CD14-positive monocyte (primary cell): ENCODE results near the gene DENND2C. TPM values are rescaled to one million over a fixed set of nuclear protein-coding genes. Genes with fewer than 3 reads are reported as not detected.

Source experiments
- DNase-seq, 3 donors: peaks; one replicate each; pipeline ENCODE4 v3.0.0-alpha.2; 2011 to 2022
- H2AFZ ChIP-seq: 2 replicates; pipeline ENCODE4 v1.6.0; 2012; ENCODE audit warnings: mild to moderate bottlenecking, low read depth, low read length, inconsistent platforms; ENCODE audit not compliant: insufficient read depth, poor library complexity, severe bottlenecking
- H3K27ac ChIP-seq, 2 donors: 1 replicate in 1 of 2; 2 replicates in 1 of 2; pipeline ENCODE4 v1.5.1; 2012 to 2013; ENCODE audit warnings: low read length in 2 of 2, control low read depth in 1 of 2, inconsistent platforms in 1 of 2, low read depth in 1 of 2, mild to moderate bottlenecking in 1 of 2
- H3K27me3 ChIP-seq, 2 donors: one replicate each; pipeline versions ENCODE4 v1.6.0 to v1.6.1; 2011 to 2013; ENCODE audit warnings: low read length in 2 of 2; ENCODE audit not compliant: control insufficient read depth in 2 of 2, insufficient read depth in 2 of 2
- H3K36me3 ChIP-seq, 2 donors: replicated peaks in 1 of 2; 1 replicate in 1 of 2; 2 replicates in 1 of 2; pipeline versions ENCODE4 v1.5.1 to v1.6.1; 2012 to 2013; ENCODE audit warnings: low read length in 2 of 2, control low read depth in 1 of 2, inconsistent platforms in 1 of 2, mild to moderate bottlenecking in 1 of 2; ENCODE audit not compliant: insufficient read depth in 2 of 2, control insufficient read depth in 1 of 2
- H3K4me1 ChIP-seq, 2 donors: 1 replicate in 1 of 2; 2 replicates in 1 of 2; pipeline versions ENCODE4 v1.5.1 to v1.6.1; 2012 to 2013; ENCODE audit warnings: low read length in 2 of 2, control low read depth in 1 of 2, inconsistent platforms in 1 of 2, mild to moderate bottlenecking in 1 of 2, moderate library complexity in 1 of 2; ENCODE audit not compliant: insufficient read depth in 2 of 2, control insufficient read depth in 1 of 2
- H3K4me2 ChIP-seq: replicated peaks from 2 replicates; pipeline ENCODE3; 2012; ENCODE audit warnings: low read length, moderate library complexity, mild to moderate bottlenecking; ENCODE audit not compliant: poor library complexity, severe bottlenecking; ENCODE audit errors: extremely low read depth
- H3K4me3 ChIP-seq, 3 experiments: fragments of 200-600 bp in 1 of 3; sonication (generic) in 1 of 3; replicated peaks in 1 of 3; 1 replicate in 2 of 3; 2 replicates in 1 of 3; pipeline ENCODE4 v1.5.1; 2011 to 2013; ENCODE audit warnings: low read length in 3 of 3, mild to moderate bottlenecking in 3 of 3, control low read depth in 2 of 3, low read depth in 2 of 3, inconsistent platforms in 1 of 3, moderate library complexity in 1 of 3
- H3K79me2 ChIP-seq: 2 replicates; pipeline ENCODE4 v1.6.0; 2012; ENCODE audit warnings: mild to moderate bottlenecking, control low read depth, inconsistent platforms, low read length, moderate library complexity; ENCODE audit not compliant: insufficient read depth
- H3K9ac ChIP-seq: 2 replicates; pipeline ENCODE4 v1.6.0; 2017; ENCODE audit warnings: low read length, mild to moderate bottlenecking; ENCODE audit not compliant: insufficient read depth, poor library complexity, severe bottlenecking
- H3K9me3 ChIP-seq, 2 donors: replicated peaks in 1 of 2; 1 replicate in 1 of 2; 2 replicates in 1 of 2; pipeline versions ENCODE4 v1.5.1 to v1.6.1; 2012 to 2013; ENCODE audit warnings: low read length in 2 of 2, control low read depth in 1 of 2; ENCODE audit not compliant: control insufficient read depth in 1 of 2, insufficient read depth in 1 of 2
- H4K20me1 ChIP-seq: 2 replicates; pipeline ENCODE4 v1.6.0; 2012; ENCODE audit warnings: mild to moderate bottlenecking, low read length, control low read depth, moderate library complexity; ENCODE audit not compliant: insufficient read depth
- H3K27ac Mint-ChIP-seq, 7 donors: one replicate each; pipeline ENCODE4 v1.8.0; 2020; ENCODE audit warnings: mild to moderate bottlenecking in 7 of 7, mixed read lengths in 7 of 7, moderate library complexity in 6 of 7, inconsistent platforms in 2 of 7
- H3K27me3 Mint-ChIP-seq, 3 donors: one replicate each; pipeline ENCODE4 v1.8.0; 2021 to 2022; ENCODE audit warnings: low read depth in 3 of 3, mild to moderate bottlenecking in 3 of 3, mixed read lengths in 3 of 3, moderate library complexity in 3 of 3, inconsistent platforms in 1 of 3
- H3K36me3 Mint-ChIP-seq, 2 donors: one replicate each; pipeline ENCODE4 v1.8.0; 2020; ENCODE audit warnings: mixed read lengths in 2 of 2, inconsistent platforms in 1 of 2, mild to moderate bottlenecking in 1 of 2
- H3K4me1 Mint-ChIP-seq: one replicate; pipeline ENCODE4 v1.8.0; 2020; ENCODE audit warnings: mild to moderate bottlenecking, mixed read lengths
- H3K4me3 Mint-ChIP-seq, 2 donors: one replicate each; pipeline ENCODE4 v1.8.0; 2020; ENCODE audit warnings: mild to moderate bottlenecking in 2 of 2, mixed read lengths in 2 of 2, moderate library complexity in 1 of 2
- H3K9me3 Mint-ChIP-seq, 7 donors: one replicate each; pipeline ENCODE4 v1.8.0; 2020 to 2022; ENCODE audit warnings: mixed read lengths in 7 of 7, mild to moderate bottlenecking in 6 of 7, moderate library complexity in 6 of 7, inconsistent platforms in 2 of 7
- CTCF ChIP-seq: fragments of 200-600 bp; IDR thresholded peaks from one replicate; pipeline ENCODE4 v1.8.0; 2022; ENCODE audit warnings: antibody characterized with exemption, mild to moderate bottlenecking
- WGBS: methylation state at CpG from one replicate; pipeline ENCODE4 v1.1.5; 2013; ENCODE audit warnings: missing lambda C conversion rate; ENCODE audit not compliant: insufficient coverage; 5-methylcytosine and 5-hydroxymethylcytosine counted together
- intact Hi-C, 2 donors: fragments of 100-400 bp; cut with micrococcal nuclease; formaldehyde crosslinking; loops; one replicate each; pipeline versions ENCODE4 v1.15.0 to v1.15.1; 2023
- polyA plus RNA-seq, 3 donors: library from polyadenylated mRNA; depleted of rRNA in 1 of 3; unstranded in 2 of 3; stranded (reverse) in 1 of 3; fragments of 300-500 nt in 2 of 3; fragments of >200 nt in 1 of 3; fragmentation: Illumina TruSeq in 2 of 3; gene quantifications; 1 replicate in 2 of 3; 2 replicates in 1 of 3; pipeline ENCODE4 v1.2.3, GENCODE V29; 2012 to 2021

Gene DENND2C
- polyA plus RNA-seq, 3 donors, result 0.03 to 0.07 (median 0.06) TPM

DNA sequence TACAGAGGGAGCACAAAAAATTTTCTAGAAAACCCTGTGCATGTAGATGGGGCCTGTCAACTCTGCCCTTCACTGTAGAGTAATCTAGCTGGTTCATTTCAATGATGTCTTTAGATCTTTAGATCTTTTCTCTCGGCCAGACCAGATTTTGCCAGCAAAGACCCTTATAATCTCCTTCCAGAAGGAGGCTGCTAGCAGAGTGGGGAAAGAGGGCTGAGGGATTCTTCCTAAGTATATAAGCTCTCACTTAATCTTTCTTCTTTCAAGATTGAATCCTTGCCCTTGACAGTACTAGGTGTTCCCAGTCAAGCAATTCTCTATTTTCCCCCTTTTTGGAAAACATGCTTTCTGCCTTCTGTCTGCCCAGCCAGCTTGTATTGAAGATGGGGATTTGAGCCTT is 122.8 kb downstream of the DENND2C start:
- no peaks in the 10 kb centered on the region for H3K36me3 Mint-ChIP-seq
- Histone ChIP-seq H3K4me3 (no peak overlapping the region), H3K9ac (no peak overlapping the region), H3K4me1 (peaks cover 15 to 21% of the 10 kb centered on the region in 2 donors), H3K79me2 (no peaks in the 10 kb centered on the region), H3K4me2 (no peak overlapping the region), H3K9me3 (no peaks in the 10 kb centered on the region), H3K36me3 (no peaks in the 10 kb centered on the region), H3K27ac (no peak overlapping the region), H3K27me3 (no peaks in the 10 kb centered on the region), H4K20me1 (no peaks in the 10 kb centered on the region), H2AFZ (no peak overlapping the region)
- H3K27me3 Mint-ChIP-seq, result peaks cover 3 to 8% (median 5%) of the 10 kb centered on the region in 3 donors
- no peak for TF ChIP-seq CTCF
- H3K4me3 Mint-ChIP-seq, result no peak overlapping the region
- H3K4me1 Mint-ChIP-seq, result peaks cover 15% of the 10 kb centered on the region
- no CpG with 5 or more reads among the region's 1 CpG for WGBS
- no peak for DNase-seq
- intact Hi-C loops, result loop anchor here in 1 of 2 donors (10.0 kb wide), 1 partner anchor 62 kb away; no protein-coding TSS in a partner anchor
- no peak overlapping the region for H3K27ac Mint-ChIP-seq
- H3K9me3 Mint-ChIP-seq, result peaks cover 0 to 14% (median under 1%) of the 10 kb centered on the region in 7 donors

GRCh38 chr1:114545796-114546195 is 124.1 kb downstream of the DENND2C start:
- H3K9me3 Mint-ChIP-seq, result peaks cover 0 to 14% (median 0%) of the 10 kb centered on the region in 7 donors
- WGBS, result 75% methylated on average over 1 of the region's 2 CpGs
- Histone ChIP-seq H4K20me1 (no peaks in the 10 kb centered on the region), H3K79me2 (no peaks in the 10 kb centered on the region), H3K4me2 (no peak overlapping the region), H2AFZ (no peak overlapping the region), H3K27ac (no peak overlapping the region), H3K9ac (no peak overlapping the region), H3K27me3 (no peaks in the 10 kb centered on the region), H3K4me1 (peaks cover 15 to 21% of the 10 kb centered on the region in 2 donors), H3K4me3 (no peak overlapping the region), H3K36me3 (no peaks in the 10 kb centered on the region), H3K9me3 (no peaks in the 10 kb centered on the region)
- H3K27me3 Mint-ChIP-seq, result peaks cover 3 to 10% (median 8%) of the 10 kb centered on the region in 3 donors
- H3K4me1 Mint-ChIP-seq, result peaks cover 15% of the 10 kb centered on the region
- no peak overlapping the region for H3K4me3 Mint-ChIP-seq
- no peak for DNase-seq
- intact Hi-C loops, result loop anchor here in 1 of 2 donors (10.0 kb wide), 1 partner anchor 61 kb away; no protein-coding TSS in a partner anchor
- no peak for TF ChIP-seq CTCF
- no peaks in the 10 kb centered on the region for H3K36me3 Mint-ChIP-seq
- no peak overlapping the region for H3K27ac Mint-ChIP-seq
